K562 (cell line): ENCODE results near the gene ANKRD12. TPM values are rescaled to one million over a fixed set of nuclear protein-coding genes. Genes with fewer than 3 reads are reported as not detected.

Experiments used
- ATAC-seq: fragments of 200-7000 bp; cut with Tn5 transposase; 3 replicates; pipeline ENCODE4 v1.9.1; 2020; ENCODE audit warnings: moderate library complexity
- BruUV-seq: library from RNA; stranded (reverse); fragments of 400-500 nt; replicated peaks from 2 replicates; lab custom pipeline; 2021; lab: Mats Ljungman, UMichigan
- CTCF ChIA-PET: fragments of 300-600 bp; formaldehyde crosslinking; extraction: SDS; loops from one replicate; lab custom pipeline; 2021; ENCODE audit warnings: low intra/inter-chr PET ratio; lab: Yijun Ruan, JAX
- POLR2A ChIA-PET: fragments of 300-600, 350-650 bp; sonication (Branson Sonifier 250); formaldehyde crosslinking; extraction: SDS; loops from one replicate; lab custom pipeline; 2021; ENCODE audit warnings: antibody characterized with exemption, inconsistent platforms; lab: Yijun Ruan, JAX
- DNase-seq, 4 experiments: peaks; one replicate each; pipeline versions ENCODE4 v3.0.0 to v3.0.0-alpha.2; 2011 to 2018; ENCODE audit warnings: low spot score in 3 of 4, mixed read lengths in 3 of 4; ENCODE audit errors: extremely low read depth in 1 of 4
- FAIRE-seq: peaks from 2 replicates; lab custom pipeline; 2011; peaks lifted over from hg19 to GRCh38; lab: Jason Lieb, UNC
- H2AFZ ChIP-seq: 2 replicates; pipeline ENCODE4 v1.6.0; 2011; ENCODE audit warnings: low read depth, low read length, control low read depth, inconsistent platforms
- H3K27ac ChIP-seq: fragments of 200-600 bp; 3 replicates; pipeline ENCODE4 v1.8.0; 2011; ENCODE audit warnings: low read depth, mild to moderate bottlenecking, control low read depth, inconsistent platforms, low read length, moderate library complexity, mixed read lengths; ENCODE audit errors: extremely low read depth
- H3K27me3 ChIP-seq, 2 experiments: fragments of 300-600 bp in 1 of 2; 2 replicates in 1 of 2; 3 replicates in 1 of 2; pipeline versions ENCODE4 v1.6.0 to v1.8.0; 2011; ENCODE audit warnings: inconsistent platforms in 2 of 2, low read length in 2 of 2, mild to moderate bottlenecking in 1 of 2, mixed read lengths in 1 of 2, moderate library complexity in 1 of 2; ENCODE audit not compliant: control insufficient read depth in 2 of 2, insufficient read depth in 2 of 2
- H3K36me3 ChIP-seq: fragments of 300-600 bp; 3 replicates; pipeline ENCODE4 v1.8.0; 2011; ENCODE audit warnings: mild to moderate bottlenecking, low read length, inconsistent platforms; ENCODE audit not compliant: control insufficient read depth, insufficient read depth
- H3K4me1 ChIP-seq, 2 experiments: fragments of 200-600 bp in 1 of 2; replicated peaks in 1 of 2; 2 replicates in 1 of 2; 3 replicates in 1 of 2; pipeline versions ENCODE4 v1.5.1 to v1.8.0; 2011; ENCODE audit warnings: inconsistent platforms in 2 of 2, low read length in 2 of 2, mild to moderate bottlenecking in 1 of 2, mixed read lengths in 1 of 2, moderate library complexity in 1 of 2; ENCODE audit not compliant: control insufficient read depth in 2 of 2, insufficient read depth in 2 of 2
- H3K4me2 ChIP-seq: 2 replicates; pipeline ENCODE4 v1.6.1; 2011; ENCODE audit warnings: low read length, control low read depth, inconsistent platforms, mixed read lengths; ENCODE audit not compliant: insufficient read depth
- H3K4me3 ChIP-seq: fragments of 200-600 bp; sonication (generic), shearing (Covaris generic); 2 replicates; pipeline ENCODE4 v1.5.1; 2016; ENCODE audit warnings: control low read depth, inconsistent platforms
- H3K79me2 ChIP-seq: fragments of 200-600 bp; 3 replicates; pipeline ENCODE4 v1.8.0; 2011; ENCODE audit warnings: low read length, inconsistent platforms; ENCODE audit not compliant: control insufficient read depth, insufficient read depth
- H3K9ac ChIP-seq, 2 experiments: 2 replicates each; pipeline versions ENCODE4 v1.6.0 to v1.6.1; 2011; ENCODE audit warnings: low read depth in 2 of 2, low read length in 2 of 2, control low read depth in 1 of 2, inconsistent platforms in 1 of 2, mild to moderate bottlenecking in 1 of 2, mixed read lengths in 1 of 2; ENCODE audit not compliant: insufficient read depth in 1 of 2
- H3K9me1 ChIP-seq: one replicate; pipeline ENCODE4 v1.6.0; 2011; ENCODE audit warnings: inconsistent platforms, mild to moderate bottlenecking, low read length, moderate library complexity; ENCODE audit not compliant: control insufficient read depth, insufficient read depth
- H3K9me3 ChIP-seq: replicated peaks from 2 replicates; pipeline ENCODE4 v1.5.1; 2011; ENCODE audit warnings: low read depth, low read length, inconsistent platforms; ENCODE audit not compliant: control insufficient read depth, insufficient read depth
- H4K20me1 ChIP-seq: replicated peaks from 2 replicates; pipeline ENCODE4 v1.6.1; 2011; ENCODE audit warnings: low read length, inconsistent platforms, mixed read lengths; ENCODE audit not compliant: control insufficient read depth, insufficient read depth
- ATF3 ChIP-seq, 2 experiments: fragments of 450-650 bp in 1 of 2; sonication (generic) in 1 of 2; formaldehyde crosslinking in 1 of 2; IDR thresholded peaks in 1 of 2; conservative IDR thresholded peaks in 1 of 2; 2 replicates each; pipeline versions ENCODE4 v1.6.1 to v1.8.1; 2016 to 2023; ENCODE audit warnings: mild to moderate bottlenecking in 2 of 2, moderate library complexity in 2 of 2, inconsistent platforms in 1 of 2, missing genetic modification reagents in 1 of 2
- NR4A1 ChIP-seq, 2 experiments: fragments of 250-450 bp in 1 of 2; fragments of 450-650 bp in 1 of 2; sonication (Bioruptor Pico) in 1 of 2; IDR thresholded peaks; 2 replicates each; pipeline versions ENCODE4 v1.4.0 to v1.6.1; 2016 to 2020; ENCODE audit warnings: mild to moderate bottlenecking in 2 of 2, missing compliant biosample characterization in 1 of 2, missing genetic modification characterization in 1 of 2, moderate library complexity in 1 of 2
- SMARCA5 ChIP-seq: fragments of 450-650 bp; IDR thresholded peaks from 2 replicates; pipeline ENCODE4 v1.6.1; 2016
- SOX6 ChIP-seq: fragments of 450-650 bp; IDR thresholded peaks from 2 replicates; pipeline ENCODE4 v1.6.1; 2014; ENCODE audit warnings: mild to moderate bottlenecking
- STAT6 ChIP-seq: sonication (generic); formaldehyde crosslinking; IDR thresholded peaks from 2 replicates; pipeline ENCODE4 v1.8.1; 2023; ENCODE audit warnings: mild to moderate bottlenecking, missing genetic modification reagents
- ZC3H8 ChIP-seq: fragments of 450-650 bp; IDR thresholded peaks from 2 replicates; pipeline ENCODE4 v1.6.1; 2017
- ZNF311 ChIP-seq: fragments of 250-450 bp; sonication (Bioruptor Pico); IDR thresholded peaks from 2 replicates; pipeline ENCODE4 v1.4.0; 2020; ENCODE audit warnings: mild to moderate bottlenecking, moderate library complexity
- ZNF79 ChIP-seq: fragments of 250-450 bp; sonication (Bioruptor Pico); IDR thresholded peaks from 2 replicates; pipeline ENCODE4 v1.4.0; 2020; ENCODE audit warnings: low read depth, mild to moderate bottlenecking, moderate library complexity
- whole genome bisulfite sequencing: fragments of 100-300 bp; shearing (Covaris generic); methylation state at CpG from one replicate; pipeline ENCODE4 v1.1.6; 2016; ENCODE audit warnings: low coverage, mixed read lengths; ENCODE audit not compliant: insufficient coverage; ENCODE audit errors: missing lambda C conversion rate; 5-methylcytosine and 5-hydroxymethylcytosine counted together
- in situ Hi-C: fragments of 300-500 bp; cut with MboI; formaldehyde crosslinking; loops from 4 replicates; pipeline ENCODE4 v1.15.0; 2018; ENCODE audit warnings: inconsistent platforms, mixed read lengths
- intact Hi-C: fragments of 100-400 bp; cut with micrococcal nuclease; formaldehyde crosslinking; loops from 2 replicates; pipeline ENCODE4 v1.14.2; 2022
- polyA plus RNA-seq, 8 experiments: library from polyadenylated mRNA; depleted of rRNA in 4 of 8; stranded (reverse) in 5 of 8; unstranded in 3 of 8; fragments of >200 nt; fragmentation: Nextera tagmentation in 2 of 8; fragmentation: Illumina TruSeq in 1 of 8; extraction: Ambion mirVana in 2 of 8; extraction: Trizol in 1 of 8; gene quantifications; 2 replicates each; pipeline versions ENCODE4 v1.2.1 to v1.2.3, GENCODE V29; 2011 to 2014; ENCODE audit warnings: inconsistent platforms in 1 of 8, missing spikeins in 1 of 8
- total RNA-seq, 7 experiments: library from RNA; depleted of rRNA in 6 of 7; stranded (reverse); fragments of >200 nt in 6 of 7; fragmentation: Illumina TruSeq in 2 of 7; extraction: Trizol in 2 of 7; gene quantifications; 2 replicates each; pipeline versions ENCODE4 v1.2.1 to v1.2.3, GENCODE V29; 2011 to 2021; ENCODE audit warnings: low replicate concordance in 1 of 7
- TF ChIP-seq, protein P1 (sequence below): fragments of 250-450 bp; sonication (Bioruptor Pico); IDR thresholded peaks from 2 replicates; pipeline ENCODE4 v1.4.0; 2020; ENCODE audit warnings: mild to moderate bottlenecking, moderate library complexity
- TF ChIP-seq, protein P2 (sequence below): sonication (generic); formaldehyde crosslinking; IDR thresholded peaks from 2 replicates; pipeline ENCODE4 v1.8.0; 2023; ENCODE audit warnings: mild to moderate bottlenecking, missing genetic modification reagents

Gene ANKRD12
- total and polyA plus RNA-seq, 9 of the 15 experiments (the other 6 are each of a cell fraction or from before 2014, with no cell fraction given): 6.6 to 28.2 (median 16.0) TPM

DNA sequence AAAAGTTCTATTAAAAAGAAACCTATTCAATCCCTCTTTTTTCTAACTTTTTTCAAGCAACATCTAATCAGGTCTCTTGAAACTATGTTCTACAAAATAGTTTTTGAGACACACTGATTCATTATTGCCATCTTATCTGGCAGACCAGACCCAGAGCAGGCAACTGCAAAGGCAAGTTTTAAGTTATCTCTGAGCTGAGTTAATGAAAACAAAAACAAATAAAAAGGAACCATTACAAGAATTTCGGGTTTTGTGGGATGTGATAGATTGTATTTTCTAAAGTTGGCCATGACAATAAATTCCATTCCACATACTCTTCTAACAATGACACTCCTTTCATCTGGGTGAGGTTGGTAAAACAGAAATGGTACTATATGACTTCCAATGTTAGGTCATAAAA lies 182.8 kb downstream of the ANKRD12 start (continued):
- TF ChIP-seq, protein P1, sequence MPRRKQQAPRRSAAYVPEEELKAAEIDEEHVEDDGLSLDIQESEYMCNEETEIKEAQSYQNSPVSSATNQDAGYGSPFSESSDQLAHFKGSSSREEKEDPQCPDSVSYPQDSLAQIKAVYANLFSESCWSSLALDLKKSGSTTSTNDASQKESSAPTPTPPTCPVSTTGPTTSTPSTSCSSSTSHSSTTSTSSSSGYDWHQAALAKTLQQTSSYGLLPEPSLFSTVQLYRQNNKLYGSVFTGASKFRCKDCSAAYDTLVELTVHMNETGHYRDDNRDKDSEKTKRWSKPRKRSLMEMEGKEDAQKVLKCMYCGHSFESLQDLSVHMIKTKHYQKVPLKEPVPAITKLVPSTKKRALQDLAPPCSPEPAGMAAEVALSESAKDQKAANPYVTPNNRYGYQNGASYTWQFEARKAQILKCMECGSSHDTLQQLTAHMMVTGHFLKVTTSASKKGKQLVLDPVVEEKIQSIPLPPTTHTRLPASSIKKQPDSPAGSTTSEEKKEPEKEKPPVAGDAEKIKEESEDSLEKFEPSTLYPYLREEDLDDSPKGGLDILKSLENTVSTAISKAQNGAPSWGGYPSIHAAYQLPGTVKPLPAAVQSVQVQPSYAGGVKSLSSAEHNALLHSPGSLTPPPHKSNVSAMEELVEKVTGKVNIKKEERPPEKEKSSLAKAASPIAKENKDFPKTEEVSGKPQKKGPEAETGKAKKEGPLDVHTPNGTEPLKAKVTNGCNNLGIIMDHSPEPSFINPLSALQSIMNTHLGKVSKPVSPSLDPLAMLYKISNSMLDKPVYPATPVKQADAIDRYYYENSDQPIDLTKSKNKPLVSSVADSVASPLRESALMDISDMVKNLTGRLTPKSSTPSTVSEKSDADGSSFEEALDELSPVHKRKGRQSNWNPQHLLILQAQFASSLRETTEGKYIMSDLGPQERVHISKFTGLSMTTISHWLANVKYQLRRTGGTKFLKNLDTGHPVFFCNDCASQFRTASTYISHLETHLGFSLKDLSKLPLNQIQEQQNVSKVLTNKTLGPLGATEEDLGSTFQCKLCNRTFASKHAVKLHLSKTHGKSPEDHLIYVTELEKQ: no peak

- no peak overlapping the region for H3K9ac ChIP-seq
- CTCF ChIA-PET: no interaction called here
- TF ChIP-seq ZNF311 (CRISPR knock-in tag) (peak; percentile 64; the same call in 1 of the 2 replicates), ZC3H8 (no peak), STAT6 (no peak), SOX6 (no peak; the same call in 1 of the 2 replicates), SMARCA5 (no peak), NR4A1 (CRISPR knock-in tag; IDR thresholded peaks at IDR 0.05) (no peak), NR4A1 (tag; IDR thresholded peaks at IDR 0.05) (peak; percentile 59; the same call in 1 of the 2 replicates), ZNF79 (no peak), ATF3 (IDR thresholded peaks at IDR 0.05) (no peak), ATF3 (CRISPR knock-in tag; conservative IDR thresholded peaks at IDR 0.05) (0 out of 2 replicates have a peak, but pooled peaks have one; percentile 45)
- TF ChIP-seq, protein P2, sequence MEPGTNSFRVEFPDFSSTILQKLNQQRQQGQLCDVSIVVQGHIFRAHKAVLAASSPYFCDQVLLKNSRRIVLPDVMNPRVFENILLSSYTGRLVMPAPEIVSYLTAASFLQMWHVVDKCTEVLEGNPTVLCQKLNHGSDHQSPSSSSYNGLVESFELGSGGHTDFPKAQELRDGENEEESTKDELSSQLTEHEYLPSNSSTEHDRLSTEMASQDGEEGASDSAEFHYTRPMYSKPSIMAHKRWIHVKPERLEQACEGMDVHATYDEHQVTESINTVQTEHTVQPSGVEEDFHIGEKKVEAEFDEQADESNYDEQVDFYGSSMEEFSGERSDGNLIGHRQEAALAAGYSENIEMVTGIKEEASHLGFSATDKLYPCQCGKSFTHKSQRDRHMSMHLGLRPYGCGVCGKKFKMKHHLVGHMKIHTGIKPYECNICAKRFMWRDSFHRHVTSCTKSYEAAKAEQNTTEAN: peak; percentile 49; the same call in 1 of the 2 replicates
These were observed 184.5 kb downstream of the ANKRD12 start for GRCh38 chr18:9321017-9321452.

More at GRCh38 chr18:9321017-9321452, 184.5 kb downstream of the ANKRD12 start:
- Histone ChIP-seq H3K27ac (no peak overlapping the region), H2AFZ (peak overlapping the region; percentile 66), H3K9me1 (no peaks in the 10 kb centered on the region), H3K36me3 (no peaks in the 10 kb centered on the region), H3K4me3 (no peak overlapping the region), H3K9me3 (no peaks in the 10 kb centered on the region), H3K4me1 (peaks cover 0 to 16% of the 10 kb centered on the region in 2 experiments; a peak in 4 of 5 replicates), H3K27me3 (no peaks in the 10 kb centered on the region), H3K4me2 (no peak overlapping the region), H3K79me2 (no peaks in the 10 kb centered on the region), H4K20me1 (no peaks in the 10 kb centered on the region)
- no peak for FAIRE-seq
- no TSS peak for BruUV-seq
- in situ Hi-C loops: no loop called here
- POLR2A ChIA-PET: interaction anchor here (0.7 to 1.8 kb wide), 3 partner anchors 21 to 688 kb away, joined by 3 to 7 read pairs (median 3); no protein-coding TSS in a partner anchor
- intact Hi-C loops: no loop called here
- DNase-seq: peak in 2 of 4 experiments; percentile 39 to 54
- 8% methylated on average over 4 of the region's 4 CpGs for WGBS
- peak; percentile 44; the same call in 1 of the 3 replicates for ATAC-seq
